Vagina (tissue), 2 donors: Measurements from ENCODE around the gene CFHR5. TPM values are rescaled to one million over a fixed set of nuclear protein-coding genes. Genes with fewer than 3 reads are reported as not detected.

Source experiments
- DNase-seq, 2 donors: peaks; one replicate each; pipeline ENCODE4 v3.0.0-alpha.2; 2017; ENCODE audit errors: extremely low spot score in 2 of 2
- H3K27ac ChIP-seq: fragments of 200-600 bp; sonication (generic); one replicate; pipeline ENCODE4 v1.5.1; 2019
- H3K27me3 ChIP-seq: fragments of 200-600 bp; sonication (generic); one replicate; pipeline ENCODE4 v1.5.1; 2019
- H3K36me3 ChIP-seq, 2 donors: fragments of 200-600 bp; sonication (generic); one replicate each; pipeline ENCODE4 v1.5.1; 2017 to 2019
- H3K4me1 ChIP-seq: fragments of 200-600 bp; sonication (generic); one replicate; pipeline ENCODE4 v1.5.1; 2019
- H3K4me3 ChIP-seq, 2 donors: fragments of 200-600 bp; sonication (generic); 1 replicate in 1 of 2; 2 replicates in 1 of 2; pipeline ENCODE4 v1.5.1; 2016 to 2019
- H3K9me3 ChIP-seq: fragments of 200-600 bp; sonication (generic); one replicate; pipeline ENCODE4 v1.5.1; 2019
- CTCF ChIP-seq, 3 experiments: fragments of 450-650 bp in 2 of 3; fragments of 200-600 bp in 1 of 3; sonication (generic) in 1 of 3; IDR thresholded peaks; one replicate each; pipeline ENCODE4 v1.5.1; 2017 to 2019; ENCODE audit warnings: antibody characterized with exemption in 3 of 3, mild to moderate bottlenecking in 2 of 3, moderate library complexity in 2 of 3
- POLR2A ChIP-seq, 2 donors: fragments of 450-650 bp; IDR thresholded peaks; one replicate each; pipeline ENCODE4 v1.6.1; 2017; ENCODE audit warnings: antibody characterized with exemption in 2 of 2, mild to moderate bottlenecking in 2 of 2, moderate library complexity in 2 of 2
- POLR2AphosphoS5 ChIP-seq, 2 donors: sonication (generic); formaldehyde crosslinking; IDR thresholded peaks; one replicate each; pipeline ENCODE4 v1.9.0; 2017; ENCODE audit warnings: antibody characterized with exemption in 2 of 2, mild to moderate bottlenecking in 2 of 2, low read depth in 1 of 2; ENCODE audit not compliant: insufficient read depth in 1 of 2
- intact Hi-C: fragments of 100-400 bp; cut with DNase I; formaldehyde crosslinking; loops from one replicate; pipeline ENCODE4 v1.15.1; 2023
- total RNA-seq: library from RNA; depleted of rRNA; stranded (reverse); fragments of >200 nt; gene quantifications from one replicate; pipeline ENCODE4 v1.2.3, GENCODE V29; 2016

CFHR5 gene
- total RNA-seq, 1 donor from 2014 or later: not detected

- Histone ChIP-seq H3K4me1 (no peaks in the 10 kb centered on the region), H3K36me3 (no peaks in the 10 kb centered on the region), H3K27ac (no peak overlapping the region), H3K9me3 (no peaks in the 10 kb centered on the region), H3K4me3 (no peak overlapping the region), H3K27me3 (no peaks in the 10 kb centered on the region)
- no peak for DNase-seq
- intact Hi-C loops: no loop called here
- no peak for TF ChIP-seq CTCF (IDR thresholded peaks at IDR 0.05)
- no peak for TF ChIP-seq POLR2A (IDR thresholded peaks at IDR 0.05)
- TF ChIP-seq POLR2AphosphoS5 (IDR thresholded peaks at IDR 0.05; ENCODE audit: insufficient read depth in 1 of 2, low read depth in 1 of 2): no peak
Measured at GRCh38 chr1:196954778-196955177, 22.6 kb upstream of the CFHR5 start.

GRCh38 chr1:196955926-196956325, 21.4 kb upstream of the CFHR5 start:
- DNase-seq: no peak
- no peak for TF ChIP-seq CTCF (IDR thresholded peaks at IDR 0.05)
- no peak for TF ChIP-seq POLR2A (IDR thresholded peaks at IDR 0.05)
- no peak for TF ChIP-seq POLR2AphosphoS5 (IDR thresholded peaks at IDR 0.05; ENCODE audit: insufficient read depth in 1 of 2, low read depth in 1 of 2)
- Histone ChIP-seq H3K4me1 (no peaks in the 10 kb centered on the region), H3K4me3 (no peak overlapping the region), H3K27ac (no peak overlapping the region), H3K36me3 (no peaks in the 10 kb centered on the region), H3K9me3 (no peaks in the 10 kb centered on the region), H3K27me3 (no peaks in the 10 kb centered on the region)
- intact Hi-C loops: no loop called here

- Histone ChIP-seq H3K4me1 (no peaks in the 10 kb centered on the region), H3K27ac (no peak overlapping the region), H3K4me3 (no peak overlapping the region), H3K36me3 (no peaks in the 10 kb centered on the region), H3K27me3 (no peaks in the 10 kb centered on the region), H3K9me3 (no peaks in the 10 kb centered on the region)
- intact Hi-C loops: no loop called here
- DNase-seq: no peak
- TF ChIP-seq POLR2A (IDR thresholded peaks at IDR 0.05) (no peak), POLR2AphosphoS5 (IDR thresholded peaks at IDR 0.05; ENCODE audit: insufficient read depth in 1 of 2, low read depth in 1 of 2) (no peak), CTCF (IDR thresholded peaks at IDR 0.05) (no peak)
Measured at GRCh38 chr1:196960854-196961253, 16.5 kb upstream of the CFHR5 start.

- TF ChIP-seq CTCF (IDR thresholded peaks at IDR 0.05) (no peak), POLR2A (IDR thresholded peaks at IDR 0.05) (no peak), POLR2AphosphoS5 (IDR thresholded peaks at IDR 0.05; ENCODE audit: insufficient read depth in 1 of 2, low read depth in 1 of 2) (no peak)
- Histone ChIP-seq H3K27ac (no peak overlapping the region), H3K4me1 (no peaks in the 10 kb centered on the region), H3K4me3 (no peak overlapping the region), H3K9me3 (no peaks in the 10 kb centered on the region), H3K36me3 (no peaks in the 10 kb centered on the region), H3K27me3 (no peaks in the 10 kb centered on the region)
- intact Hi-C loops: no loop called here
- no peak for DNase-seq
Measured at GRCh38 chr1:196970182-196970581, 7.2 kb upstream of the CFHR5 start.

GRCh38 chr1:196976278-196976677, 1.1 kb upstream of the CFHR5 start:
- Histone ChIP-seq H3K9me3 (no peaks in the 10 kb centered on the region), H3K4me1 (no peaks in the 10 kb centered on the region), H3K27me3 (no peaks in the 10 kb centered on the region), H3K36me3 (no peaks in the 10 kb centered on the region), H3K4me3 (no peak overlapping the region), H3K27ac (no peak overlapping the region)
- intact Hi-C loops: no loop called here
- TF ChIP-seq POLR2AphosphoS5 (IDR thresholded peaks at IDR 0.05; ENCODE audit: insufficient read depth in 1 of 2, low read depth in 1 of 2): no peak
- TF ChIP-seq CTCF (IDR thresholded peaks at IDR 0.05): no peak
- TF ChIP-seq POLR2A (IDR thresholded peaks at IDR 0.05): no peak
- DNase-seq: no peak
